Hippocampal formation (tissue), 2 donors: ENCODE measurements around the gene COPS9.

Source experiments
- DNase-seq, 2 donors: peaks; one replicate each; lab custom pipeline; 2025; lab: John Stamatoyannopoulos, UW

Gene COPS9

GRCh38 chr2:240111253-240111652 is 24.9 kb downstream of the COPS9 start:
- DNase-seq = no peak

GRCh38 chr2:240109386-240109785 is 26.7 kb downstream of the COPS9 start:
- DNase-seq = no peak

GRCh38 chr2:240107477-240107796 is 28.7 kb downstream of the COPS9 start:
- DNase-seq = no peak

GRCh38 chr2:240106765-240107476 is 29.2 kb downstream of the COPS9 start:
- DNase-seq = no peak

- no peak for DNase-seq
Measured at GRCh38 chr2:240105982-240106381, 30.1 kb downstream of the COPS9 start.

DNA sequence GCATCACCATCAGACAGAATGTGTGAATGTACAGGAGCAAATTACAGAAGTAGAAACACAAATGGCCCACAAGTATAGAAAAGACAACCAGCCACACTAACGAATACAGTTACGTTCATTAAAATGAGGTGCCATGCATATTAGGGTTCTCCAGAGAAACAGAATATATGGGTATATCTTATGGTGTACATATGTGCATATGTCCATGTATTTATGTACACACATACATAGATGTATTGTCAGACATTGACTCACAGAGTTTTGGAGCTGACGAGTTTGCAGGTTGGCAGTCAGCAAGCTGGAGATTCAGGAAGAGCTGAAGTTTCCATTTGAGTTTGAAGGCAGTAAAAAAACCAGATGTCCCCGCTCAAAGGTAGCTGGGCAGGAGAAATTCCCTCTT is 33.0 kb downstream of the COPS9 start:
- no peak for DNase-seq

GRCh38 chr2:240098349-240098748 is 37.8 kb downstream of the COPS9 start:
- no peak for DNase-seq

DNA sequence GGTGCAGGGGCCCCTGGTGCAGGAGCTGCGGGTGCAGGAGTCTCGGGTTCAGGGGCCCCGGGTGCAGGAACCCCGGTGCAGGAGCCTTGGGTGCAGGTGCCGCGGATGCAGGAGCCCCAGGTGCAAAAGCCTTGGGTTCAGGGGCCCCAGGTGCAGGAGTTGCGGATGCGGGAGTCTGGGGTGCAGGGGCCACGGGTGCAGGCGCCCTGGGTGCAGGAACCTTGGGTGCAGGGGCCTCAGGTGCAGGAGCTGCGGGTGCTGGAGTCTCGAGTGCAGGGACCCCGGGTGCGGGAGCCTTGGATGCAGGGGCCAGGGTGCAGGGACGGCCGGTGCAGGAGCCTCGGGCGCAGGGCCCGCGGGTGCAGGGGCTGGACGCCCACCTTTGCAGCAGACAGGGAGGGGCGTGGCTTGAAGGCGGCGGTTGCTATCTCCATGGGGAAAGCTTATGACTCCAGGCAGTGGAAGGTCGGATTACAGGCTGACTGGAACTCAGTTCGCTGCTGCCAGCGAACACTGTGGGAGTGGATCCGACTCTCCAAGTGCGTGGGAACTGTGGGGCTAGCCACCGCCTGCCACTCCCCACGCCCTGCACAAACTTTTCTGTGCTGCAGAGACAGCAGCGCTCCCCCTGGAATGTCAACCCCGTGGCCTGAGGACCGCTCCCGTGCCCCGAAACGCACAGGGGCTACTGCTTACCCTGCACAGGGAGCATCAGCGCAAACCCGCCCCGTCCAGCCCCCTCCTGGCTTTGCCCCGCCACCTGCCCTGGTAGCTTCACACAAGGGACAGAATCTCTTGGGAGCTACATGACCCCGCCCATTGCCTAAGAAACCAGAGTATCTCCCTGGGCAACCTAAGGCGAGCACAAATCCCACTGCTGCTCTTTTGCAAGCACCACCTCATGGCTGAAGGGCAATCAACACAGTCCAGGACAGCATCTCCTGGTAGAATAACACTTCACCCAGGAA is 40.3 kb downstream of the COPS9 start:
- no peak for DNase-seq

- DNase-seq = no peak
Measured at GRCh38 chr2:240089306-240089705, 46.8 kb downstream of the COPS9 start.

GRCh38 chr2:240086563-240086962 is 49.5 kb downstream of the COPS9 start:
- no peak for DNase-seq
